ENCODE results near the gene ANKRD13B. TPM values are rescaled to one million over a fixed set of nuclear protein-coding genes. Genes with fewer than 3 reads are reported as not detected.
A peak's percentile ranks its signal among the peaks of the same experiment; 100 is the strongest.

Gene ANKRD13B
- total and polyA plus RNA-seq, 2 of the 13 experiments (the other 11 are each of a cell fraction or from before 2014, with no cell fraction given), result 1.7 to 1.8 TPM

DNA sequence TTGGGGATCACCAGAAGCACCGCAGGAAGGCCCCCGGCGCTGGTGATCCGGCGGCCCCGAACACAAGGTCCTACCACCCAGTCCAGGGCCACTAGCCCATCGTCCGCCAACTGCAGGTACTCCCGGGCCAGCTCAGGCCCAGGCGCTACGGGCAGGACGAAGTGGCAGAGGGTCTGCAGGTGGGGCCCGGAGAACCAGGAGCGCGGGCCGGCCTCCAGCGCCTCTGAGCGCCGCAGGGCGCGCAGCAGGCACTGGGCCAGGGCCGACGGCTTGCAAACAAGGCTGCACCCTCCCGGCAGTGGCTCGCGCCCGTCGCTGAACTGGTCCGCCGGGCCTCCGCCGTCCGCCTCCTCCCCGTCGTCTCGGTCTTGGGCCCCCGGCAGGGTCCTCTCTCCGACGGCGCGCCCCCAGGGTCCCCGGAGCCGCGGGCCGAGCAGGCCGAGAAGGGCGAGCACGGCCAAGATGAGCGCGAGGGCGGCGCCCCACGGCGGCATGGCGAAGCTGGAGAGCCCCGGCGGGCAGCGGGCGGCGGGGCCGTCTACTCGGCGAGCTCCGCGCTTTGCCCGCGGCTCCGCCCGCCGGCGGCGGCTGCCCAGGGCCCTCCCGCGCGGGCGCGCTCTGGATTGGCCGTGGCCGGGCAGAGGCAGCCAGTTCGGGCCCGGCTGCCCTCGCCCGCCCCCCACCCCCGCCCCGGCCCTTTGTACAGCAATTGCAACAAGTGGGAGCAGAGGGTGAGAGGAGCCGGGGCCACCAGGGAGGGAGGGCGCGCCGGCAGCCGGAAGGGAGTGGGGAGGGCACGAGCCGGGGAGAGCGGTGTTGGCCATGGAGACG is 26.2 kb upstream of the ANKRD13B start, which contains the start of gene ABHD15 (continued):
- TF ChIP-seq, protein P1, sequence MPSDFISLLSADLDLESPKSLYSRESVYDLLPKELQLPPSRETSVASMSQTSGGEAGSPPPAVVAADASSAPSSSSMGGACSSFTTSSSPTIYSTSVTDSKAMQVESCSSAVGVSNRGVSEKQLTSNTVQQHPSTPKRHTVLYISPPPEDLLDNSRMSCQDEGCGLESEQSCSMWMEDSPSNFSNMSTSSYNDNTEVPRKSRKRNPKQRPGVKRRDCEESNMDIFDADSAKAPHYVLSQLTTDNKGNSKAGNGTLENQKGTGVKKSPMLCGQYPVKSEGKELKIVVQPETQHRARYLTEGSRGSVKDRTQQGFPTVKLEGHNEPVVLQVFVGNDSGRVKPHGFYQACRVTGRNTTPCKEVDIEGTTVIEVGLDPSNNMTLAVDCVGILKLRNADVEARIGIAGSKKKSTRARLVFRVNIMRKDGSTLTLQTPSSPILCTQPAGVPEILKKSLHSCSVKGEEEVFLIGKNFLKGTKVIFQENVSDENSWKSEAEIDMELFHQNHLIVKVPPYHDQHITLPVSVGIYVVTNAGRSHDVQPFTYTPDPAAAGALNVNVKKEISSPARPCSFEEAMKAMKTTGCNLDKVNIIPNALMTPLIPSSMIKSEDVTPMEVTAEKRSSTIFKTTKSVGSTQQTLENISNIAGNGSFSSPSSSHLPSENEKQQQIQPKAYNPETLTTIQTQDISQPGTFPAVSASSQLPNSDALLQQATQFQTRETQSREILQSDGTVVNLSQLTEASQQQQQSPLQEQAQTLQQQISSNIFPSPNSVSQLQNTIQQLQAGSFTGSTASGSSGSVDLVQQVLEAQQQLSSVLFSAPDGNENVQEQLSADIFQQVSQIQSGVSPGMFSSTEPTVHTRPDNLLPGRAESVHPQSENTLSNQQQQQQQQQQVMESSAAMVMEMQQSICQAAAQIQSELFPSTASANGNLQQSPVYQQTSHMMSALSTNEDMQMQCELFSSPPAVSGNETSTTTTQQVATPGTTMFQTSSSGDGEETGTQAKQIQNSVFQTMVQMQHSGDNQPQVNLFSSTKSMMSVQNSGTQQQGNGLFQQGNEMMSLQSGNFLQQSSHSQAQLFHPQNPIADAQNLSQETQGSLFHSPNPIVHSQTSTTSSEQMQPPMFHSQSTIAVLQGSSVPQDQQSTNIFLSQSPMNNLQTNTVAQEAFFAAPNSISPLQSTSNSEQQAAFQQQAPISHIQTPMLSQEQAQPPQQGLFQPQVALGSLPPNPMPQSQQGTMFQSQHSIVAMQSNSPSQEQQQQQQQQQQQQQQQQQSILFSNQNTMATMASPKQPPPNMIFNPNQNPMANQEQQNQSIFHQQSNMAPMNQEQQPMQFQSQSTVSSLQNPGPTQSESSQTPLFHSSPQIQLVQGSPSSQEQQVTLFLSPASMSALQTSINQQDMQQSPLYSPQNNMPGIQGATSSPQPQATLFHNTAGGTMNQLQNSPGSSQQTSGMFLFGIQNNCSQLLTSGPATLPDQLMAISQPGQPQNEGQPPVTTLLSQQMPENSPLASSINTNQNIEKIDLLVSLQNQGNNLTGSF (CRISPR knock-in tag; IDR thresholded peaks at IDR 0.05), result 0 out of 2 replicates have a peak, but pooled peaks have one; percentile 31
- TF ChIP-seq NR1H2 (CRISPR knock-in tag; IDR thresholded peaks at IDR 0.05; ENCODE audit: borderline replicate concordance, low read depth), result 0 out of 2 replicates have a peak, but pooled peaks have one; percentile 3
- TF ChIP-seq BCL6 (CRISPR knock-in tag; IDR thresholded peaks at IDR 0.05), result peak; percentile 70; the same call in 1 of the 2 replicates
- TF ChIP-seq ZNF724P (CRISPR knock-in tag; IDR thresholded peaks at IDR 0.05; ENCODE audit: borderline replicate concordance), result no peak
- TF ChIP-seq, protein P2, sequence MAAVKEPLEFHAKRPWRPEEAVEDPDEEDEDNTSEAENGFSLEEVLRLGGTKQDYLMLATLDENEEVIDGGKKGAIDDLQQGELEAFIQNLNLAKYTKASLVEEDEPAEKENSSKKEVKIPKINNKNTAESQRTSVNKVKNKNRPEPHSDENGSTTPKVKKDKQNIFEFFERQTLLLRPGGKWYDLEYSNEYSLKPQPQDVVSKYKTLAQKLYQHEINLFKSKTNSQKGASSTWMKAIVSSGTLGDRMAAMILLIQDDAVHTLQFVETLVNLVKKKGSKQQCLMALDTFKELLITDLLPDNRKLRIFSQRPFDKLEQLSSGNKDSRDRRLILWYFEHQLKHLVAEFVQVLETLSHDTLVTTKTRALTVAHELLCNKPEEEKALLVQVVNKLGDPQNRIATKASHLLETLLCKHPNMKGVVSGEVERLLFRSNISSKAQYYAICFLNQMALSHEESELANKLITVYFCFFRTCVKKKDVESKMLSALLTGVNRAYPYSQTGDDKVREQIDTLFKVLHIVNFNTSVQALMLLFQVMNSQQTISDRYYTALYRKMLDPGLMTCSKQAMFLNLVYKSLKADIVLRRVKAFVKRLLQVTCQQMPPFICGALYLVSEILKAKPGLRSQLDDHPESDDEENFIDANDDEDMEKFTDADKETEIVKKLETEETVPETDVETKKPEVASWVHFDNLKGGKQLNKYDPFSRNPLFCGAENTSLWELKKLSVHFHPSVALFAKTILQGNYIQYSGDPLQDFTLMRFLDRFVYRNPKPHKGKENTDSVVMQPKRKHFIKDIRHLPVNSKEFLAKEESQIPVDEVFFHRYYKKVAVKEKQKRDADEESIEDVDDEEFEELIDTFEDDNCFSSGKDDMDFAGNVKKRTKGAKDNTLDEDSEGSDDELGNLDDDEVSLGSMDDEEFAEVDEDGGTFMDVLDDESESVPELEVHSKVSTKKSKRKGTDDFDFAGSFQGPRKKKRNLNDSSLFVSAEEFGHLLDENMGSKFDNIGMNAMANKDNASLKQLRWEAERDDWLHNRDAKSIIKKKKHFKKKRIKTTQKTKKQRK (IDR thresholded peaks at IDR 0.05; ENCODE audit: low read length), result no peak
- 0 out of 2 replicates have a peak, but pooled peaks have one; percentile 3 for TF ChIP-seq ZNF263 (CRISPR knock-in tag; IDR thresholded peaks at IDR 0.05)
- no peak for TF ChIP-seq ETV6 (CRISPR knock-in tag; conservative IDR thresholded peaks at IDR 0.05)
- TF ChIP-seq ZNF883 (CRISPR knock-in tag; IDR thresholded peaks at IDR 0.05; ENCODE audit: not compliant biosample characterization), result peak; percentile 58
- no peak for TF ChIP-seq RELA (CRISPR knock-in tag; IDR thresholded peaks at IDR 0.05)
- TF ChIP-seq ZNF235 (CRISPR knock-in tag; IDR thresholded peaks at IDR 0.05; ENCODE audit: borderline replicate concordance), result no peak
- TF ChIP-seq, protein P3, sequence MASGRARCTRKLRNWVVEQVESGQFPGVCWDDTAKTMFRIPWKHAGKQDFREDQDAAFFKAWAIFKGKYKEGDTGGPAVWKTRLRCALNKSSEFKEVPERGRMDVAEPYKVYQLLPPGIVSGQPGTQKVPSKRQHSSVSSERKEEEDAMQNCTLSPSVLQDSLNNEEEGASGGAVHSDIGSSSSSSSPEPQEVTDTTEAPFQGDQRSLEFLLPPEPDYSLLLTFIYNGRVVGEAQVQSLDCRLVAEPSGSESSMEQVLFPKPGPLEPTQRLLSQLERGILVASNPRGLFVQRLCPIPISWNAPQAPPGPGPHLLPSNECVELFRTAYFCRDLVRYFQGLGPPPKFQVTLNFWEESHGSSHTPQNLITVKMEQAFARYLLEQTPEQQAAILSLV (CRISPR knock-in tag; IDR thresholded peaks at IDR 0.05; ENCODE audit: borderline replicate concordance), result 0 out of 2 replicates have a peak, but pooled peaks have one; percentile 21
- TF ChIP-seq, protein P4, sequence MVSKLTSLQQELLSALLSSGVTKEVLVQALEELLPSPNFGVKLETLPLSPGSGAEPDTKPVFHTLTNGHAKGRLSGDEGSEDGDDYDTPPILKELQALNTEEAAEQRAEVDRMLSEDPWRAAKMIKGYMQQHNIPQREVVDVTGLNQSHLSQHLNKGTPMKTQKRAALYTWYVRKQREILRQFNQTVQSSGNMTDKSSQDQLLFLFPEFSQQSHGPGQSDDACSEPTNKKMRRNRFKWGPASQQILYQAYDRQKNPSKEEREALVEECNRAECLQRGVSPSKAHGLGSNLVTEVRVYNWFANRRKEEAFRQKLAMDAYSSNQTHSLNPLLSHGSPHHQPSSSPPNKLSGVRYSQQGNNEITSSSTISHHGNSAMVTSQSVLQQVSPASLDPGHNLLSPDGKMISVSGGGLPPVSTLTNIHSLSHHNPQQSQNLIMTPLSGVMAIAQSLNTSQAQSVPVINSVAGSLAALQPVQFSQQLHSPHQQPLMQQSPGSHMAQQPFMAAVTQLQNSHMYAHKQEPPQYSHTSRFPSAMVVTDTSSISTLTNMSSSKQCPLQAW (CRISPR knock-in tag; IDR thresholded peaks at IDR 0.05), result no peak
- TF ChIP-seq ZNF572 (CRISPR knock-in tag; IDR thresholded peaks at IDR 0.05), result no peak
- TF ChIP-seq PAF1 (CRISPR knock-in tag; IDR thresholded peaks at IDR 0.05), result no peak
- no peak for TF ChIP-seq ZZZ3 (CRISPR knock-in tag; IDR thresholded peaks at IDR 0.05; ENCODE audit: borderline replicate concordance)
- 0 out of 2 replicates have a peak, but pooled peaks have one; percentile 40 for TF ChIP-seq RXRA (CRISPR knock-in tag; IDR thresholded peaks at IDR 0.05)
- TF ChIP-seq ZNF264 (CRISPR knock-in tag; IDR thresholded peaks at IDR 0.05), result no peak
- TF ChIP-seq DNMT1 (CRISPR knock-in tag; IDR thresholded peaks at IDR 0.05), result no peak

Measured in HepG2 (cell line).